Breast epithelium (tissue), 3 donors: ENCODE data around the gene BMP5.
"Not testable (repeated sequence)": the region's sequence is repeated elsewhere in the genome, so short reads cannot be mapped to it uniquely, and the experiment has no call there.

ENCODE experiments used
- CTCF ChIP-seq, 3 donors: fragments of 450-650 bp; IDR thresholded peaks; one replicate each; pipeline ENCODE4 v1.5.1; 2016 to 2017; ENCODE audit warnings: antibody characterized with exemption in 3 of 3, mild to moderate bottlenecking in 3 of 3, moderate library complexity in 3 of 3
- POLR2A ChIP-seq: fragments of 450-650 bp; IDR thresholded peaks from one replicate; pipeline ENCODE4 v1.6.1; 2016; ENCODE audit warnings: antibody characterized with exemption, mild to moderate bottlenecking, moderate library complexity
- POLR2AphosphoS5 ChIP-seq, 3 donors: sonication (generic); formaldehyde crosslinking; IDR thresholded peaks; one replicate each; pipeline ENCODE4 v1.6.1; 2017; ENCODE audit warnings: antibody characterized with exemption in 3 of 3

GRCh38 chr6:55909911-55910310, 34.5 kb upstream of the BMP5 start:
- TF ChIP-seq CTCF (IDR thresholded peaks at IDR 0.05); POLR2A; POLR2AphosphoS5 (IDR thresholded peaks at IDR 0.05): not testable (repeated sequence)
